ENCODE data around the gene HOXC5. TPM values are rescaled to one million over a fixed set of nuclear protein-coding genes. Genes with fewer than 3 reads are reported as not detected.

HOXC5 gene
- total RNA-seq, 1 donor from 2014 or later = not detected

DNA sequence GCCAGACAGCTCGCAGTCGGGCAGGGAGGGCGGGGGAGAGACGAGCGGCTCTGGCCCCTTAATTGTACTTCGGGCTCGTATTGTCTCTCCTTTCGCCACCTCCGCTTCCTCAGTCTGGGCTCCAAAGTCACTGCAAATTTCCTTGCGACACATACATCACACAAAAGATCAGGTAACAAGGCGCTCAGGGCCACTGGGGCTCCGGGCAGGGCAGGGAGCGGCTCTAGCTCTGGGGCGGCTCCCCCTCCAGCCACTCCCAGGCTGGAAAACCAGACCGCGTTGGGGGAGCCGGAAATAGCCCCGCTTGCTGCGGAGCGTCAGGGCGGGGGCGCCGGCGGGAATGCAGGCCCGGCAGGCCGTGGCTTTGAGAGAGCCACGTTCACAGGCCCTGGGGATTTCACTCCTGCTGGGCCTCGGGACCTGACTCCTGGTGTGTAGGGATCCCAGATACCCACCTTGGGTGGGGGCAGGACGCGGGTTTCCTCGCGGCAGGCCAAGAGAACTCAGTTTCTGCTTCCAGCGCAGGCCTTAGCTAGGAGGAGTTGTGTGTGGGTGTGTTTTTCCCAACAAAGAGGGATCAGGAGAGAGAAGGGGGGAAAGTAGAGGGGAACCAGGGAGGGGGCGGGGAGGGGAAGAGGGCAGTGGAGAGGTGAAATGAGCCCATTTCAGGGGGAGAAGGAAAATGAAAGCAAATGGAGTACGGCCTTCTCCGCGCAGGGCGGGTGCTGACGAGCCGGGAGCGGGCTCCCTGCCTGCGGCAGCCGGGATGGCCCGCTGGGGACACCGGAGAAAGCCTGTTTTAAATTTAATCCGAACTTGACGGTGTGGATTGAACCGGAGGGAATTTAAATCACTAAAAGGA, 37.2 kb upstream of the HOXC5 start:
- Mint-ChIP-seq H3K4me1 (ENCODE audit: unreplicated experiment) (peaks cover 17% of the 10 kb centered on the region), H3K9me3 (ENCODE audit: unreplicated experiment) (no peaks in the 10 kb centered on the region), H3K27me3 (ENCODE audit: unreplicated experiment) (peaks cover 38% of the 10 kb centered on the region), H3K36me3 (ENCODE audit: low read depth, unreplicated experiment) (no peaks in the 10 kb centered on the region), H3K27ac (ENCODE audit: unreplicated experiment) (no peak overlapping the region), H3K4me3 (ENCODE audit: unreplicated experiment) (peak overlapping the region; percentile 42)
- DNase-seq (ENCODE audit: low spot score) = no peak
- TF ChIP-seq, protein P1, sequence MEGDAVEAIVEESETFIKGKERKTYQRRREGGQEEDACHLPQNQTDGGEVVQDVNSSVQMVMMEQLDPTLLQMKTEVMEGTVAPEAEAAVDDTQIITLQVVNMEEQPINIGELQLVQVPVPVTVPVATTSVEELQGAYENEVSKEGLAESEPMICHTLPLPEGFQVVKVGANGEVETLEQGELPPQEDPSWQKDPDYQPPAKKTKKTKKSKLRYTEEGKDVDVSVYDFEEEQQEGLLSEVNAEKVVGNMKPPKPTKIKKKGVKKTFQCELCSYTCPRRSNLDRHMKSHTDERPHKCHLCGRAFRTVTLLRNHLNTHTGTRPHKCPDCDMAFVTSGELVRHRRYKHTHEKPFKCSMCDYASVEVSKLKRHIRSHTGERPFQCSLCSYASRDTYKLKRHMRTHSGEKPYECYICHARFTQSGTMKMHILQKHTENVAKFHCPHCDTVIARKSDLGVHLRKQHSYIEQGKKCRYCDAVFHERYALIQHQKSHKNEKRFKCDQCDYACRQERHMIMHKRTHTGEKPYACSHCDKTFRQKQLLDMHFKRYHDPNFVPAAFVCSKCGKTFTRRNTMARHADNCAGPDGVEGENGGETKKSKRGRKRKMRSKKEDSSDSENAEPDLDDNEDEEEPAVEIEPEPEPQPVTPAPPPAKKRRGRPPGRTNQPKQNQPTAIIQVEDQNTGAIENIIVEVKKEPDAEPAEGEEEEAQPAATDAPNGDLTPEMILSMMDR (IDR thresholded peaks at IDR 0.05; ENCODE audit: unreplicated experiment) = no peak

DNA sequence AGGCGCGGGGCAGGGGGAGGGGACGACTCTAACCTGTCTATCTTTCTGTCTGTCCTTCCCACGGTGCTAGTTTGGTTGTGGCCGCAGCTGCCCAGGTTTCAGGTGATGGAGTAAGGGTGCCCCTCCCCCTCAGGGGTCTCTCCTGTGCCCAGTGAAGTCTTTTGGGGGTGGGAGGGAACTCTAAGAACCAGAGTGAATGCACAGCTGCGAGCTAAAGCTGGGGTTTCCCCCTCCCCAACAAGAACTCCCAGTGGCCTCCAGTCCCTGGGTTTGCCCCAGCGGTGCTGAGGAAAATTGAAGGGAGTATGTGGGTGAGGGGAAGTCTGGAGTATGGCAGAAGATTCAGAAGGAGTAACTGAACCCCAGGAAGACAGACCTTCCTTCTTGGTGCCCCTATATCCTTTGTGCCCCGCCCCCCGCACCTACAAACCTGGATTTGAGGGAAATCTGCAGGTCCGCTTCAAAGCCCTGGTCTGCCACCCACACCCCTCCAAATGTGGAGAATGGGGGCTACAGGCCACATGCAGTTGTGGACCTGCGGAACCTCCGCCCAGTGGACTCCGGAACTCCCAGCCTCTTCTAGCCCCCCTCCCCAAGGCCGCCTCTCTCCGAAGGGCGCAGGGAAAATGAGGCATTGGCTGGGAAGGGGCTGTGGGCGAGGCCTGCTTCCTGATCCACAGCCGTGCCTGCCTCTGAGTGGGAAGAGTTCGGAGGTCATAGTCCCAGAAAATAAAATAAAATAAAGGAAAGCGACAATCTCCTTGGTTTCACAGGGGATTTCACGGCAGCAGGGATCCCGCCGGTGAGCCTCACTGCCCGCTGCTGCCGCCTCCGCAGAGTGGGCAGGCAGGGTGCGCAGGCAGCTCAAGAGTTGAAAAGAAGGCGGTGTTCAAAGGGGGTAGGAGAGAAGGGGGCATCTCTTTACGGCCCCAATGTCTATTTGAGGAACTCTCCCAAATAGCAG, 36.3 kb upstream of the HOXC5 start:
- Mint-ChIP-seq H3K4me1 (ENCODE audit: unreplicated experiment) (peaks cover 13% of the 10 kb centered on the region), H3K27ac (ENCODE audit: unreplicated experiment) (no peak overlapping the region), H3K9me3 (ENCODE audit: unreplicated experiment) (no peaks in the 10 kb centered on the region), H3K36me3 (ENCODE audit: low read depth, unreplicated experiment) (no peaks in the 10 kb centered on the region), H3K4me3 (ENCODE audit: unreplicated experiment) (no peak overlapping the region), H3K27me3 (ENCODE audit: unreplicated experiment) (peaks cover 35% of the 10 kb centered on the region)
- TF ChIP-seq, protein P1 (IDR thresholded peaks at IDR 0.05; ENCODE audit: unreplicated experiment) = no peak
- no peak for DNase-seq (ENCODE audit: low spot score)

DNA sequence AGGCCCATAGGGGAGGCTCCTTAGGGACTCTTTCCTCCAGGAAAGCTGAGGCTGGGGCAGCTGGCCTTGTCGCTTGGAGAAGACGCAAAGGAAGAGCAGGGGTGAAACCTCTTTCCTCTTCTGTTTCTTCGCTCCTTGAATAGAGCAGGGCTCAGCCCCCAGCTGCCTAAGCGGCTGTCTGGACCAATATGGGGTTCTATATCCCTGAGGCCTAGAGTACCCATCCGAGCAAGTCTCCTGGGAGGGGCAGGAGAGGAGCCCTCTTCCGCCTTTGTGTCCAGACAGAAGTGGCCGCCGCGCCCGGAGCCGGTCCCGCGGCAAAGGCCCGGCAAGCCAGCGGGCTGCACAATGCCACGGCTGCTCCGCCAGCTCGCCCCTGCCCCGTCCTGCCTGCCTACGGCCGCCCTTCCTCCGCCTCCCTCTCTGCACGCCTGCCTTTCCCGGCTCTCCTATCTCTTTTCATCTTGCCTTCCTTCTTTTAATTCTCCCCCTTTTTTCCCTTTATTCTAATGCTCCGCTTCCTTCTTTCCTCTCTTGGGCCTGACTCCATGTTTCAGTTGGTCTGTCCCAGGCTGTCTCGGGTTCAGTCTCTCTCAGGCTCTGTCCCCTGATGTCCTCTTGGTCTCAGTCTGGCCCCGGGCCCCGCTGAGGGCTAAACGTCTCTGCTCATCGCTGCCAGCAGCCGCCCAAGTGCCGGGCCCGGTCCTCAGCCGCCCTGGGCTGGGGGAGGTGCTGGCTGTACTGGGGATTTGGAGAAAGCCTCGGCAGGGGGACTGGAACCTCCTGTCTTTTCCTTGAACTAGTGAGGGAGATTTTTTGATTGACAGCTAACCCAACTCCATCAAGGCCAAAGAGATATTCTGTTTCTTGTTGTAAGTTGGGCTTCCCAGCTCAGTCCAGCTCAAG, 35.4 kb upstream of the HOXC5 start:
- Mint-ChIP-seq H3K27me3 (ENCODE audit: unreplicated experiment) (peaks cover 31% of the 10 kb centered on the region), H3K4me1 (ENCODE audit: unreplicated experiment) (peaks cover 13% of the 10 kb centered on the region), H3K27ac (ENCODE audit: unreplicated experiment) (no peak overlapping the region), H3K4me3 (ENCODE audit: unreplicated experiment) (no peak overlapping the region), H3K36me3 (ENCODE audit: low read depth, unreplicated experiment) (no peaks in the 10 kb centered on the region), H3K9me3 (ENCODE audit: unreplicated experiment) (no peaks in the 10 kb centered on the region)
- no peak for DNase-seq (ENCODE audit: low spot score)
- TF ChIP-seq, protein P1 (IDR thresholded peaks at IDR 0.05; ENCODE audit: unreplicated experiment) = no peak

DNA sequence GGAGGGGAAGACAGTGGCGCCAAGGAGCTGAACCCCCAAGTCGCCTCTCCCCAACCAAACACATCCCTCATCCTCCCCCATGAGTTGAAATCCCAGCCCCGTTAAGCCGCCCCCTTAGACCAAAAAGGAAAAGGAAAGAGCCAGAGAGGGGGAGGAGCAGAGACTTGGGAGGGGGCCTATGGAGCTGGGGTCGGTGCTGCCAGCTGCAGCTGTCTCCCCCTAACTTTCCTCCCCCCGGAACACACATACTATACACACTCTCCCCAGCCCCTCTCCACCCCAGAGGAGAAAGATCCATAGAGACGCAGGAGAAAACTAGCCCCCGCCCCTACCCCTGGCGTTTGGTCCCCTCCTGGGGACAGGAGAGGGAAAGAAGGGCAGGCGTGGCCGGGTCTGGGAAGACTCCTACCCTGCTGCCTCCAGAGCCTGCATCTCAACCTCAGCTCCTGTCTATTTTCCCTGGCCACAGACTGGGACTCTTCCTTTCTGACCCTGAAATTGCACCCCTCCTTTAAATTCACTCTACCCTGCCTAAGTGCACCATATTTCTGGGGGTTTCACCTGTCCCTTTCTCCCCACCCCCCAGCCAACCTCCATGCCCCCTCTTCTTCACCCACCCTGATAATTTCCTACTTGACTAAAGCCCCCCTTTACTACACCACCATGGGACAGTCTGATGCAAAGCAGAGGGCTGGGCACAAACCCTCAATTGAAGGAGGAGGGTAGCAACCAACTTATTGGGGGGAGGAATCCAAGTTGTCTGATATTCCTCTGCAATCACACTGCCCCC, 34.5 kb upstream of the HOXC5 start:
- DNase-seq (ENCODE audit: low spot score) = no peak

More for the DNA sequence above, 34.5 kb upstream of the HOXC5 start:
- TF ChIP-seq, protein P1 (IDR thresholded peaks at IDR 0.05; ENCODE audit: unreplicated experiment) = no peak
- H3K4me3 Mint-ChIP-seq (ENCODE audit: unreplicated experiment) = peak overlapping the region; percentile 37
- H3K27me3 Mint-ChIP-seq (ENCODE audit: unreplicated experiment) = peaks cover 36% of the 10 kb centered on the region
- H3K36me3 Mint-ChIP-seq (ENCODE audit: low read depth, unreplicated experiment) = no peaks in the 10 kb centered on the region
- H3K4me1 Mint-ChIP-seq (ENCODE audit: unreplicated experiment) = peaks cover 13% of the 10 kb centered on the region
- no peaks in the 10 kb centered on the region for H3K9me3 Mint-ChIP-seq (ENCODE audit: unreplicated experiment)
- no peak overlapping the region for H3K27ac Mint-ChIP-seq (ENCODE audit: unreplicated experiment)
